COLO829 (cell line): Measurements from ENCODE around the gene AKR1D1.

ENCODE experiments used
- DNase-seq: peaks from one replicate; pipeline ENCODE4 v3.0.0; 2012; ENCODE audit warnings: low spot score

The AKR1D1 gene

GRCh38 chr7:138166681-138167080, 90.4 kb downstream of the AKR1D1 start:
- DNase-seq: peak; percentile 51

- DNase-seq: no peak
Measured at GRCh38 chr7:138167222-138167621, 91.0 kb downstream of the AKR1D1 start.

GRCh38 chr7:138167869-138168296, 91.6 kb downstream of the AKR1D1 start:
- DNase-seq: no peak
